ENCODE data around the gene SASS6. TPM values are rescaled to one million over a fixed set of nuclear protein-coding genes. Genes with fewer than 3 reads are reported as not detected.

The SASS6 gene
- total and polyA plus RNA-seq, 9 of the 15 experiments (the other 6 are each of a cell fraction or from before 2014, with no cell fraction given): 11.6 to 34.1 (median 18.0) TPM

DNA sequence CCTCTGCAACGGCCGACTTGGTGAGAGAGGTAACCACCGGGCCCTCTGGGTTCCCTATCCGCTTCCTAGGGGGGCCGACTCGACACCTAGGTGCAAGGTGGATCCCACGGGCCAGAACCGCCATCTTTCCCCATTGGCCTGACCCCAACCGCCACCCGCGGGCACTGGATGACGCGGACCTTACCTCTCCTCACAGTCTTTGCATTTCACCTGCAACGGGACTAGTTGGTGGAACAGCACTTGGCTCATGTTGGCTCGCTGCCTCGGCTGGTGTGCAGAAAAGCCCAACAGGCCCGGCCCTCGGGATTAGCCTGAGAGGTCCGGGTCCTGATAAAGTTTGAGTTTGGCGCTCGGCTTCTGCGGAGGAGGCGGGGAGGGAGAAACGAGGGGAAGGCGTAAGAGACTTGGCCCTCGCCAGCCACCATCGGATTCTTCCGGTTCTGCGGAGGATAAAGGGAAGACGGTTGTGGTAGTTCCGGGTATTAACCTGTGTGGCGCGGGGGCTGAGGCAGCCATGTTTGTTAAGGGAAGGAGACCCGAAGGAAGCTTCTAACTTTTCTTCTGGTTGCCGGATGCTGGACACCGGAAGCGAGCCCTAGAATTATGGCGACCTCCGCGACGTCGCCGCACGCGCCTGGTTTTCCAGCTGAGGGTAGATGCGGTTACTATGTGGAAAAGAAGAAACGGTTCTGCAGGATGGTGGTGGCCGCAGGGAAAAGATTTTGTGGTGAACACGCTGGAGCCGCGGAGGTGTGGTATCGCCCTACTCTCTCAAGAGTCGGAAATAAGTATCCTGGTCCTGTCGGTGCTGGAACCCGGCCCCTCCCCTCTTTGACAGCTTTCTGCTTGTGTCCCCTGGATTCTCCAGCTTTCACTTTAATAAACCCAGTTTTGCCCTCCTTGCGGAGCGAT lies at the start of gene SASS6, which contains the start of gene TRMT13 (continued):
- TF ChIP-seq, protein P1, sequence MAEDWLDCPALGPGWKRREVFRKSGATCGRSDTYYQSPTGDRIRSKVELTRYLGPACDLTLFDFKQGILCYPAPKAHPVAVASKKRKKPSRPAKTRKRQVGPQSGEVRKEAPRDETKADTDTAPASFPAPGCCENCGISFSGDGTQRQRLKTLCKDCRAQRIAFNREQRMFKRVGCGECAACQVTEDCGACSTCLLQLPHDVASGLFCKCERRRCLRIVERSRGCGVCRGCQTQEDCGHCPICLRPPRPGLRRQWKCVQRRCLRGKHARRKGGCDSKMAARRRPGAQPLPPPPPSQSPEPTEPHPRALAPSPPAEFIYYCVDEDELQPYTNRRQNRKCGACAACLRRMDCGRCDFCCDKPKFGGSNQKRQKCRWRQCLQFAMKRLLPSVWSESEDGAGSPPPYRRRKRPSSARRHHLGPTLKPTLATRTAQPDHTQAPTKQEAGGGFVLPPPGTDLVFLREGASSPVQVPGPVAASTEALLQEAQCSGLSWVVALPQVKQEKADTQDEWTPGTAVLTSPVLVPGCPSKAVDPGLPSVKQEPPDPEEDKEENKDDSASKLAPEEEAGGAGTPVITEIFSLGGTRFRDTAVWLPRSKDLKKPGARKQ (CRISPR knock-in tag; IDR thresholded peaks at IDR 0.05): no peak
- no peak for TF ChIP-seq SMARCC2 (IDR thresholded peaks at IDR 0.05; ENCODE audit: low read depth)
- peak; percentile 97 for TF ChIP-seq LCOR (CRISPR knock-in tag; IDR thresholded peaks at IDR 0.05)
- peak; percentile 64; the same call in 1 of the 2 replicates for TF ChIP-seq KLF1 (tag; IDR thresholded peaks at IDR 0.05)
- TF ChIP-seq TRIM24 (IDR thresholded peaks at IDR 0.05): peak; percentile 9 to 81; a peak in 3 of 4 replicates
- TF ChIP-seq, protein P2, sequence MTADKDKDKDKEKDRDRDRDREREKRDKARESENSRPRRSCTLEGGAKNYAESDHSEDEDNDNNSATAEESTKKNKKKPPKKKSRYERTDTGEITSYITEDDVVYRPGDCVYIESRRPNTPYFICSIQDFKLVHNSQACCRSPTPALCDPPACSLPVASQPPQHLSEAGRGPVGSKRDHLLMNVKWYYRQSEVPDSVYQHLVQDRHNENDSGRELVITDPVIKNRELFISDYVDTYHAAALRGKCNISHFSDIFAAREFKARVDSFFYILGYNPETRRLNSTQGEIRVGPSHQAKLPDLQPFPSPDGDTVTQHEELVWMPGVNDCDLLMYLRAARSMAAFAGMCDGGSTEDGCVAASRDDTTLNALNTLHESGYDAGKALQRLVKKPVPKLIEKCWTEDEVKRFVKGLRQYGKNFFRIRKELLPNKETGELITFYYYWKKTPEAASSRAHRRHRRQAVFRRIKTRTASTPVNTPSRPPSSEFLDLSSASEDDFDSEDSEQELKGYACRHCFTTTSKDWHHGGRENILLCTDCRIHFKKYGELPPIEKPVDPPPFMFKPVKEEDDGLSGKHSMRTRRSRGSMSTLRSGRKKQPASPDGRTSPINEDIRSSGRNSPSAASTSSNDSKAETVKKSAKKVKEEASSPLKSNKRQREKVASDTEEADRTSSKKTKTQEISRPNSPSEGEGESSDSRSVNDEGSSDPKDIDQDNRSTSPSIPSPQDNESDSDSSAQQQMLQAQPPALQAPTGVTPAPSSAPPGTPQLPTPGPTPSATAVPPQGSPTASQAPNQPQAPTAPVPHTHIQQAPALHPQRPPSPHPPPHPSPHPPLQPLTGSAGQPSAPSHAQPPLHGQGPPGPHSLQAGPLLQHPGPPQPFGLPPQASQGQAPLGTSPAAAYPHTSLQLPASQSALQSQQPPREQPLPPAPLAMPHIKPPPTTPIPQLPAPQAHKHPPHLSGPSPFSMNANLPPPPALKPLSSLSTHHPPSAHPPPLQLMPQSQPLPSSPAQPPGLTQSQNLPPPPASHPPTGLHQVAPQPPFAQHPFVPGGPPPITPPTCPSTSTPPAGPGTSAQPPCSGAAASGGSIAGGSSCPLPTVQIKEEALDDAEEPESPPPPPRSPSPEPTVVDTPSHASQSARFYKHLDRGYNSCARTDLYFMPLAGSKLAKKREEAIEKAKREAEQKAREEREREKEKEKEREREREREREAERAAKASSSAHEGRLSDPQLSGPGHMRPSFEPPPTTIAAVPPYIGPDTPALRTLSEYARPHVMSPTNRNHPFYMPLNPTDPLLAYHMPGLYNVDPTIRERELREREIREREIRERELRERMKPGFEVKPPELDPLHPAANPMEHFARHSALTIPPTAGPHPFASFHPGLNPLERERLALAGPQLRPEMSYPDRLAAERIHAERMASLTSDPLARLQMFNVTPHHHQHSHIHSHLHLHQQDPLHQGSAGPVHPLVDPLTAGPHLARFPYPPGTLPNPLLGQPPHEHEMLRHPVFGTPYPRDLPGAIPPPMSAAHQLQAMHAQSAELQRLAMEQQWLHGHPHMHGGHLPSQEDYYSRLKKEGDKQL (CRISPR knock-in tag; IDR thresholded peaks at IDR 0.05; ENCODE audit: borderline replicate concordance): no peak
- no peak for TF ChIP-seq MTF1 (CRISPR knock-in tag; IDR thresholded peaks at IDR 0.05; ENCODE audit: borderline replicate concordance)
- 0 out of 2 replicates have a peak, but pooled peaks have one; percentile 30 for TF ChIP-seq EHMT2 (IDR thresholded peaks at IDR 0.05)
- TF ChIP-seq GTF2A2 (tag; IDR thresholded peaks at IDR 0.05): no peak
- no peak for TF ChIP-seq NFXL1 (CRISPR knock-in tag; IDR thresholded peaks at IDR 0.05)
- peak; percentile 70; the same call in 1 of the 2 replicates for TF ChIP-seq FOXP1 (CRISPR knock-in tag; IDR thresholded peaks at IDR 0.05)
- peak; percentile 85 to 98 for TF ChIP-seq SIN3A (IDR thresholded peaks at IDR 0.05; ENCODE audit: borderline replicate concordance in 2 of 2, control insufficient read depth in 1 of 2, low read depth in 2 of 2, low read length in 2 of 2)
- TF ChIP-seq SRSF7 (optimal IDR thresholded peaks at IDR 0.05; ENCODE audit: low read depth, low read length): no peak
- TF ChIP-seq GATAD2A (IDR thresholded peaks at IDR 0.05): 0 out of 2 replicates have a peak, but pooled peaks have one; percentile 25
- TF ChIP-seq MTA1 (IDR thresholded peaks at IDR 0.05; ENCODE audit: borderline replicate concordance): peak; percentile 85
- no peak for TF ChIP-seq ZNF699 (CRISPR knock-in tag; IDR thresholded peaks at IDR 0.05; ENCODE audit: insufficient replicate concordance)
- peak; percentile 92 for TF ChIP-seq EP400 (IDR thresholded peaks at IDR 0.05)
- TF ChIP-seq TFE3 (CRISPR knock-in tag; IDR thresholded peaks at IDR 0.05): no peak

Data from K562 (cell line).